A549 treated with Hydrocortisone at 1 μM for 4 hours (cell line): ENCODE measurements around the gene RERE. TPM values are rescaled to one million over a fixed set of nuclear protein-coding genes. Genes with fewer than 3 reads are reported as not detected.

Source experiments
- total RNA-seq: library from RNA; stranded (reverse); fragments of 200-300 nt; extraction: Qiagen RNA extraction; gene quantifications from 5 replicates; pipeline ENCODE4 v1.2.3, GENCODE V29; 2022

RERE gene
- 24.3 to 27.7 TPM (median 27.6 TPM) in 5 replicates for total RNA-seq

DNA sequence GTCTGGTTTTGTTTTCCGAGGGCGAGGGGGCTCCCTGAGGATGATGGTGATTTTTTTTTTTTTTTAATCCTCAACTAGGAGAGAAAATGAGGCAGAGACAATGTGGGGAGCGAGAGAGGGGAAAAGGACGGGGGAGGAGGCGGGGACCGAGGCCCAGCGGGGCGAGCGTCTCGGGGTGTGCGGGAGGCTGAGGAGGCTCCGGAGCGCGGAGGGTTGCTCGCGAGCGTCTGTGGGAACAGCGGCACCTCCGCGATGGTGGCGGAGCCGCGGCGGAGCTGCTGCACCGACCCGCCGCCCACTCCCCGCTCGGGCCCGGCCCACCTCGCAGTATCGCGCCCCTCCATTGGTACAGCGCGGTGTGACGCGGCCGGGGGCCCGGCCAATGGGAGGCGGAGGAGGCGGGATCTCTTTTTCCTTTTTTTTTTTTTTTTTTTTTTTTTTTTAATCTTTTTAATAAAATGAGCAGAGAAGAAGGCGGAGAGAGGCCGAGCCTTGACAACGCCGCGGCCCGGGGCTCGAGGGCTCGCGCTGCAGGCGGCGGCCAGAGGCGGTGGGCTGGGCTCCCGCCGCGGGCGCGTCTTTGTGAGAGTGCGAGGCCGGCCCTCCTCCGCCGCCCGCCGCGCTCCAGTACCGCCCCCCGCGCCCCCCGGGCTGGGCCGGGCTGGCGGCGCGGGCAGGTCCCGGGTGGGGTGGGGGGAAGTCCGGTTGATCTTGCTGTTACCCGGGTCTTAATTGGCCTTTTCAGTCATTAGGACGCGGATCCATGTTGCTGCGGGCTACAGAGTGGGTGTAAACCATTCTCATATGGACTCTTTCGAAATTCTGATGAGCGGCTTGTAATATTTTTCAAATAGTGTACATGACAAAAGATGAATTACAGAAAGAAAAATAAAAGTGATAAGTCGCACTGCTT is at the start of gene RERE:
TSS of gene RERE (minus strand) at position 229 of the 913 bp plus-strand sequence.

DNA sequence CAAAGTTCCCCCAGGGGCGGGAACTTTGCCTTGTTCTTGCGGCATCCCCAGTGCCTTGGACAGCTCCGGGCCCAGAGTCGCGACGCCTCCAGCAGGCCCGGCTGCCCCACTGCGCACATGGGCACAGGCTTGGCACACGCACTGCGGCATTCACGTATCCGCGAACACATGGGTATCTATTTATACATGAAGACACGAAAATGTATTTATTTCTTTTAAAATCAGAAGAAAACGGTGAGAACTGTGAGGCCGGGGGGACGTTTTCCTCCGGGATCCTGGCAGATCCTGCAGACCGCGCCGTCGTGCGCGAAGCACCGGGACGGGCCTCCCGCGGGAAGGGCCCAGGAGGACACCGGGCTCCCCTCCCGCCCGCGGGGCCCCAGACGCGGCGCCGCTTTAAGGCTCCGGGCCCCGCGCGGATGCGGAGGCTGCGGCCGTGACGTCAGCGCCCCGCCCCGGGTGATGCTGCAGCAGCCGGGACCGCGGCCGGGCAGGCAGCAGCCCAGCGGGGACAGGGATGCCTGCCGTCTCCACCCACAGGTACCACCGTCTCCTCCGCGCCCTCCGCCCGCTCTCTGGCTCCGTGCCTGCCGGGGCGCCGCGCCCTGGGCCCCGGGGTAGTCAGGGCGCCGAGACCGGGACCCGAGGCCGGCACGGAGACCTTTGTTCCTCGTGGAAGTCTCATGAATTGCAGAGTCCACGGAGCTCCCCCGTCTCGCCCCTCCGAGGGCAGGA is 499.6 kb downstream of the RERE start, which contains the start of gene SLC45A1:
TSS of gene SLC45A1 (plus strand) at position 468 of the 735 bp plus-strand sequence. CDS start 6,216 bp downstream, outside the sequence.

Other genes starting within 250 kb of the RERE start
- gene ENO1, start 61.0 kb upstream of the RERE start, total RNA-seq: 2,677 to 3,354 TPM (median 2,808 TPM) in 5 replicates
- not detected in 5 replicates for gene CA6, start 128.2 kb upstream of the RERE start, total RNA-seq
- 0.06 to 0.08 TPM in 2 of 5 replicates, not detected in the others for gene SLC2A7, start 208.8 kb upstream of the RERE start, total RNA-seq